HG03095 (cell line): Measurements from ENCODE around the gene CDH26.

Source experiments
- ATAC-seq: cut with Tn5 transposase; IDR thresholded peaks from one replicate; pipeline ENCODE4 v1.9.1; 2021; ENCODE audit warnings: moderate library complexity; ENCODE audit not compliant: unreplicated experiment

Gene CDH26

GRCh38 chr20:59958123-59958522 is at the start of gene CDH26:
Gene CDH26, plus strand, starts transcription at chr20:59958423. Its CDS starts 304 bp downstream, at chr20:59958727.
- ATAC-seq: no peak

- ATAC-seq: no peak
Observed at GRCh38 chr20:59908855-59909254, 49.4 kb upstream of the CDH26 start.

GRCh38 chr20:59911041-59911440 is 47.2 kb upstream of the CDH26 start:
- no peak for ATAC-seq

DNA sequence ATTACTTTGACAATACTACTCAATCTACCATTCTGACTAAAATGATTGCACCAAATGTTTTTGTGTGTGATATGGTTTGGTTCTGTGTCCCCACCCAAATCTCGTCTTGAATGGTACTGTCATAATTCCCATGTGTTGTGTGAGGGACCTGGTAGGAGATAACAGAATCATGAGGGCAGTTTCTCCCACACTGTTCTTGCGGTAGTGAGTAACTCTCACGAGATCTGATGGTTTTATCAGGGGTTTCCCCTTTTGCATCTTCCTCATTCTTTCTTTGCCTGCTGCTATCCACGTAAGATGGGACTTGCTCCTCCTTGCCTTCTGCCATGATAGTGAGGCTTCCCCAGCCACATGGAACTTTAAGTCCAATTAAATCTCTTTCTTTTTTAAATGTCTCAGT is 45.6 kb upstream of the CDH26 start:
- ATAC-seq: no peak

DNA sequence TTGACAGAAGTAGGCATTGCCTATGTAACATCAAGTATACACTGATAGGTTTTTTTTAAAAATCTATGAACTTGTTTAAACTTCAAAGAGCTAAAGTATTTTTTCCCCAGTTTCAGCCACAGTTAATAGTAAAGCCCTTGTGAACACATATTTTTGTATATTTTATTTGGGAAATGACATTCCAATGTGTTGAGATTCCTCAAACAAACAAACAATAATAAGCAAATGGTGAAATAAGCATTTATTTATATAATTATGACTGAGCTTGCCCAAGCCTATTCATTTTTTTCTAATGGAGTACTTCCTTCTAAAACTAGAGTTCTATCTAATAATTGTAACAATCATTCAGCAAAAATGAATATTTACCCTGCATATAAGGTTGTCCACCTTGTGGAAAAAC is 37.3 kb upstream of the CDH26 start:
- no peak for ATAC-seq

DNA sequence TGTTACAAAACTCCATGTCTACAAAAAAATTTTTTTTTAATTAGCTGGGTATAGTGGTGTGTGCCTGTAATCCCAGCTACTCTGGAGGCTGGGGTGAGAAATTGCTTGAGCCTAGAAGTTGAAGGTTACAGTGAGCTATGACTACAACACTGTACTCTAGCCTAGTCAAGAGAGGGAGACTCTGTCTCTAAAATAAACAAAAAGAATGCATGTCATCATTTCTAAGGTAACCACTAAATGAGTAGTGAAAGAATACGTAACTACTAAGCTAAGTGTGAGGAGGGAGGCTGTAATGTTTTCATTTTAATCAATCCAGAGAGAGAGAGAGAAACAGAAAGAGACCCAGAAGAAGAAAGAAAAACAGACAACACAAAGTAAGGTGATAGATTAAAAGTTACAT is 34.7 kb upstream of the CDH26 start:
- ATAC-seq: no peak

DNA sequence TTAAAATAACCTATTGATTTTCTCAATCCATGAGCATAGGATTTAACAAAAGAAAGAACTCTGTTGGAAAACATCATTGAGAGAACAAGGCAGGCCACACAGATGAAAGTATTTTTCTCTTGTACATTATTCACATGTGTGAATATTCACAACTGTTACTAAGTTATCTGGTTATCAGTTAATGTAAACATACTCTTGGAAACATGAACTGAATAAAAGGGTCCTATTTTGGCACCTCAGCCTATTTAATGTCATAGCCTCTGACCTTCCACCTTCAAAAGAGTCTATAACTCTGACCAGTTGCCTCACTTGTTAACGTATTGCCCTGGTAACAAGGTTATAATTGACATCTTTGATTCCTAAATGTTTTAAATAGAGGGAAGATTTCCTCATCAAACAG is 32.9 kb upstream of the CDH26 start:
- ATAC-seq: no peak

GRCh38 chr20:59925899-59926298 is 32.3 kb upstream of the CDH26 start:
- no peak for ATAC-seq

GRCh38 chr20:59931511-59932312 is 26.5 kb upstream of the CDH26 start:
- ATAC-seq: no peak

DNA sequence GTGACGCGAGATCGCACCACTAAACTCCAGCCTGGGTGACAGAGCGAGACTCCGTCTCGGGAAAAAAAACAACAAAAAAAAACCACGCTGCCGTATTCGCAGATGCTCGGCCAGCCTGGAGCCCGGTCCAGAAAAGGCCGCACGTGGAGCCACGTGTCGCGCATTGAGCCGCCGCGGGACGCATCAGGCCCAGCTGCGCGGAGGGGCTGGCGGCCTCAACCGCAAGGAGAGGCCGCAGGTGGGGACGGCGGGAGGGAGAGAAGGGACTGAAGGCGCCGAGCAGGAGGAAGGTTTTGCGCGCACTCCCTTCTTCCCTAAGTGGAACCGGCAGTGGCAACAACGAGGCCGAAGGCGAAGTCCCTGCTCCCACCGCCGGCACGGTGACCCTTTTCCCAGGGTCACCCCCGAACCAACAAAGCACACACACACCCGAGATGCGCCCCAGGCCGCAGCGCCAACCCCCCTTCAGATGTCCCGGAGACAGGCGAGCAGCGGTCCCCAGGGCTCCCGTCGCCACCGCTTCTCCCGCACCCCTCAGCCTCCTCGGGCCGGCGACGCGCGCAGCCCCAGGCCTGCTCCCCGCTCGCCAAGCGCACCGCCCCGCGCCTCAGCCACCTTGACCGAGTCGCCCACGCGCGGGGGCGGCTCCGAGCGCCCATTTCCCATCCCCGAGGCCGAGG is 25.5 kb upstream of the CDH26 start:
- ATAC-seq: no peak

- no peak for ATAC-seq
Observed at GRCh38 chr20:59933296-59933848, 24.9 kb upstream of the CDH26 start, which contains the start of gene SYCP2. Gene SYCP2, minus strand, starts transcription at chr20:59933637. Its CDS starts 11,224 bp downstream, at chr20:59922413.

DNA sequence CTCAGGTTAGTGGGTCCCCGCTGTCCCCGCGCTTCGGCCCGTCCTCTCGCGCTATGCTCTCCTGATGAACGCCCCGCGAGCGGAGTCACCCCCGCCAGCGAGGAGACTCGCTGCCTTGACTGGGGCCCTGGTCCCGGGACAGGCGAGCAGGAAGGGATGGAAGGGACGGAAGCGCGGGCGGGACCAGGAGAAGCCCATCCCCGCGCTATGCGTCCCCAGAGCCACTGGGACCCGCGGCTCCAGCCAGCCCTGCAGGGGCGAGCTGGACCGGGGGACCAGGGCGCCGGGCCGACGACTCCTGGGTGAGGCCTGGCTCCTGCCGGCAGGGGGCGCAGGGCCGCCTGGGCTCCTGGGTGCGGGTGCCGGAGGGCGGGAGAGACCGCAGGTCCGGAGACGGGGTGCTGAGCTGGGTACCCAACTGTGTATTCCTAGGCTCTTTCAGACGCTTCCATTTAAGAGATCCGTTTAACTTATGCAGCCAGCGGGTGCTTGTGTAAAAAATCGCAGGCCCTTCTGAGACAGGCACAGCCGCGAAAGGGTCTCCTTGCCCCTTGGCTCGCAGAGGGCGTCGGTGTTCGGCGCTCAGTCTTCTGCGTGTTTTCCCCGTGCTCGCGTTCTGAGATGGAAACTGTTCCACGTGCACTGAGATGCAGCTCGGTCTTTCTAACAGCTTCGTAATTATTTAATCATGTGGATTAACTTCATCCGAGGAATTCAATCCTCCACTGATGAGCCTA is 24.2 kb upstream of the CDH26 start:
- ATAC-seq: peak; percentile 87

DNA sequence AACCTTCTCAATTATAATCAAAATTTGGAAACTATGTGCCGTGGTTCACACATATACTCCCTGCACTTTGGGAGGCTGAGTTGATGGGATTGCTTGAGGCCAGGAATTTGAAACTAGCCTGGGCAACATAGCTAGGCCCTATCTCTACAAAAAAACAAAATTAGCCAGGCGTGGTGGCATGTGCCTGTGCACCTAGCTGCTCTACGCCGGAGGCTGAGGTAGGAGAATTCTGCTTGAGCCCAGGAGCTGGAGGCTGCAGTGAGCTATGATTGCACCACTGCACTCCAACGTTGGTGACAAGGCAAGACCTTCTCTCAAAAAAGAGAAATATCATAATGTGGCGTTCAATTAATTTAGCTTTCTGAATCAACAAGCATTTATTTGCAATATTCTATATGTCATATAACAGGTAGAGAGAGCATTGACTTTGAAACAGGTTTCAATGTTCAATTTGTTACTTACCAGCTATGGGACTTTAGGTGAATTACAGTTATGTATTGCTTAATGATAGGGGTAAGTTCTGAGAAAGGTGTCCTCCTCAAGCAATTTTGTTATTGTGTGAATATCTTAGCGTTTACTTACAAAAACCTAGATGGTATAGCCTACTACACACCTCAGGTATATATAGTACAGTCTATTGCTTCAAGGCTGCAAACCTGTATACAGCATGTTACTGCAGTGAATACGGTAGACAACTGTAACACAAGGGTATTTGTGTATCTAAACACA is 22.6 kb upstream of the CDH26 start:
- no peak for ATAC-seq

GRCh38 chr20:59936409-59936808 is 21.8 kb upstream of the CDH26 start:
- no peak for ATAC-seq

GRCh38 chr20:59937150-59937549 is 21.1 kb upstream of the CDH26 start:
- ATAC-seq: no peak

GRCh38 chr20:59938221-59938620 is 20.0 kb upstream of the CDH26 start:
- no peak for ATAC-seq

- ATAC-seq: no peak
Observed at GRCh38 chr20:59938696-59939051, 19.5 kb upstream of the CDH26 start.

- ATAC-seq: peak; percentile 34
Observed at GRCh38 chr20:59939052-59939878, 19.0 kb upstream of the CDH26 start.

GRCh38 chr20:59939879-59940128 is 18.4 kb upstream of the CDH26 start:
- ATAC-seq: peak; percentile 29
